SK-N-SH treated with all-trans-retinoic acid at 6 μM for 48 hours (cell line): Measurements from ENCODE around the gene SMYD5.

Experiments used
- ATAC-seq: fragments of 200-7000 bp; cut with Tn5 transposase; 3 replicates; pipeline ENCODE4 v1.9.1; 2020; ENCODE audit warnings: mild to moderate bottlenecking, moderate library complexity
- BACH2 ChIP-seq: fragments of 250-450 bp; sonication (Bioruptor Pico); IDR thresholded peaks from 2 replicates; pipeline ENCODE4 v1.9.0; 2021; ENCODE audit warnings: mild to moderate bottlenecking, borderline replicate concordance
- CSDC2 ChIP-seq: fragments of 250-450 bp; sonication (Bioruptor Pico); IDR thresholded peaks from 2 replicates; pipeline ENCODE4 v1.5.0; 2020; ENCODE audit warnings: mild to moderate bottlenecking, moderate library complexity
- ESRRG ChIP-seq: fragments of 250-450 bp; sonication (Bioruptor Pico); IDR thresholded peaks from 2 replicates; pipeline ENCODE4 v1.6.1; 2021; ENCODE audit warnings: mild to moderate bottlenecking
- GLIS3 ChIP-seq: fragments of 250-450 bp; sonication (Bioruptor Pico); IDR thresholded peaks from 2 replicates; pipeline ENCODE4 v1.5.0; 2020; ENCODE audit warnings: mild to moderate bottlenecking, moderate library complexity
- ISL1 ChIP-seq: fragments of 250-450 bp; sonication (Bioruptor Pico); IDR thresholded peaks from 2 replicates; pipeline ENCODE4 v2.1.2; 2022; ENCODE audit warnings: mild to moderate bottlenecking, moderate library complexity
- PATZ1 ChIP-seq: fragments of 250-450 bp; sonication (Bioruptor Pico); IDR thresholded peaks from 2 replicates; pipeline ENCODE4 v1.8.0; 2020; ENCODE audit warnings: mild to moderate bottlenecking, moderate library complexity, borderline replicate concordance
- POU6F1 ChIP-seq: fragments of 250-450 bp; sonication (Bioruptor Pico); IDR thresholded peaks from 2 replicates; pipeline ENCODE4 v1.8.0; 2021; ENCODE audit warnings: low read depth, mild to moderate bottlenecking, moderate library complexity, borderline replicate concordance
- PPARA ChIP-seq: fragments of 250-450 bp; sonication (Bioruptor Pico); IDR thresholded peaks from 2 replicates; pipeline ENCODE4 v1.5.0; 2020; ENCODE audit warnings: mild to moderate bottlenecking, borderline replicate concordance
- RARB ChIP-seq: fragments of 250-450 bp; sonication (Bioruptor Pico); IDR thresholded peaks from 2 replicates; pipeline ENCODE4 v1.8.0; 2021; ENCODE audit warnings: mild to moderate bottlenecking, moderate library complexity
- SNAI2 ChIP-seq: fragments of 250-450 bp; sonication (Bioruptor Pico); IDR thresholded peaks from 2 replicates; pipeline ENCODE4 v1.5.0; 2020; ENCODE audit warnings: mild to moderate bottlenecking, moderate library complexity
- TCF4 ChIP-seq: fragments of 250-450 bp; sonication (Bioruptor Pico); IDR thresholded peaks from 2 replicates; pipeline ENCODE4 v1.8.0; 2021; ENCODE audit warnings: mild to moderate bottlenecking, moderate library complexity, borderline replicate concordance
- TOX ChIP-seq: fragments of 250-450 bp; sonication (Bioruptor Pico); IDR thresholded peaks from 2 replicates; pipeline ENCODE4 v1.8.0; 2021; ENCODE audit warnings: mild to moderate bottlenecking, moderate library complexity, borderline replicate concordance
- TSHZ2 ChIP-seq: fragments of 250-450 bp; sonication (Bioruptor Pico); IDR thresholded peaks from 2 replicates; pipeline ENCODE4 v1.5.0; 2020; ENCODE audit warnings: mild to moderate bottlenecking, moderate library complexity
- ZC3H10 ChIP-seq: fragments of 250-450 bp; sonication (Bioruptor Pico); IDR thresholded peaks from 2 replicates; pipeline ENCODE4 v1.5.1; 2021; ENCODE audit warnings: mild to moderate bottlenecking, moderate library complexity
- ZFP3 ChIP-seq: fragments of 250-450 bp; sonication (Bioruptor Pico); IDR thresholded peaks from 2 replicates; pipeline ENCODE4 v1.5.0; 2020; ENCODE audit warnings: mild to moderate bottlenecking, moderate library complexity
- ZFP30 ChIP-seq: fragments of 450-650 bp; formaldehyde crosslinking; IDR thresholded peaks from 2 replicates; pipeline ENCODE4 v1.5.0; 2022; ENCODE audit warnings: mild to moderate bottlenecking, moderate library complexity
- ZNF565 ChIP-seq: fragments of 450-650 bp; formaldehyde crosslinking; conservative IDR thresholded peaks from 2 replicates; pipeline ENCODE4 v1.5.0; 2020; ENCODE audit warnings: low read depth, mild to moderate bottlenecking, moderate library complexity
- ZNF70 ChIP-seq: fragments of 450-650 bp; formaldehyde crosslinking; IDR thresholded peaks from 2 replicates; pipeline ENCODE4 v1.5.0; 2020; ENCODE audit warnings: mild to moderate bottlenecking, moderate library complexity
- ZNF8 ChIP-seq: fragments of 450-650 bp; formaldehyde crosslinking; IDR thresholded peaks from 2 replicates; pipeline ENCODE4 v1.5.0; 2020; ENCODE audit warnings: mild to moderate bottlenecking, moderate library complexity

SMYD5 gene

GRCh38 chr2:73203055-73203681 is 10.9 kb upstream of the SMYD5 start:
- ATAC-seq, result peak; percentile 10; the same call in 2 of the 3 replicates
- no peak for TF ChIP-seq ZNF8
- TF ChIP-seq GLIS3 (CRISPR knock-in tag), result no peak
- TF ChIP-seq POU6F1 (CRISPR knock-in tag), result no peak
- no peak for TF ChIP-seq SNAI2 (CRISPR knock-in tag)
- no peak for TF ChIP-seq TOX
- no peak for TF ChIP-seq CSDC2 (CRISPR knock-in tag)
- TF ChIP-seq RARB (CRISPR knock-in tag), result no peak
- TF ChIP-seq ZNF565 (CRISPR knock-in tag), result no peak
- TF ChIP-seq ZC3H10, result no peak
- no peak for TF ChIP-seq BACH2 (CRISPR knock-in tag)
- TF ChIP-seq PATZ1 (CRISPR knock-in tag), result no peak
- no peak for TF ChIP-seq ZFP30
- no peak for TF ChIP-seq TCF4
- TF ChIP-seq ZNF70, result no peak
- TF ChIP-seq, all 23 proteins: peak for 0

- TF ChIP-seq TOX, result no peak
- no peak for TF ChIP-seq SNAI2 (CRISPR knock-in tag)
- no peak for TF ChIP-seq ZC3H10
- TF ChIP-seq POU6F1 (CRISPR knock-in tag), result no peak
- no peak for TF ChIP-seq ZFP3
- TF ChIP-seq ISL1 (CRISPR knock-in tag), result no peak
- TF ChIP-seq TCF4, result no peak
- no peak for TF ChIP-seq ZNF565 (CRISPR knock-in tag)
- no peak for TF ChIP-seq ZNF8
- TF ChIP-seq PATZ1 (CRISPR knock-in tag), result no peak
- TF ChIP-seq, all 23 proteins: peak for 0
- peak; percentile 68 for ATAC-seq
Observed at GRCh38 chr2:73205611-73206010, 8.4 kb upstream of the SMYD5 start.

- no peak for ATAC-seq
- TF ChIP-seq TOX (no peak), PPARA (CRISPR knock-in tag) (no peak), POU6F1 (CRISPR knock-in tag) (no peak), ZNF8 (no peak), TCF4 (no peak), BACH2 (CRISPR knock-in tag) (no peak), TSHZ2 (no peak), PATZ1 (CRISPR knock-in tag) (no peak), ZC3H10 (no peak), CSDC2 (CRISPR knock-in tag) (no peak), ESRRG (CRISPR knock-in tag) (no peak)
Observed at GRCh38 chr2:73208258-73208657, 5.8 kb upstream of the SMYD5 start.
